ENCODE data around the gene ARSA. TPM values are rescaled to one million over a fixed set of nuclear protein-coding genes. Genes with fewer than 3 reads are reported as not detected.

Gene ARSA
- total RNA-seq, 1 donor from 2014 or later = 44.2 TPM

DNA sequence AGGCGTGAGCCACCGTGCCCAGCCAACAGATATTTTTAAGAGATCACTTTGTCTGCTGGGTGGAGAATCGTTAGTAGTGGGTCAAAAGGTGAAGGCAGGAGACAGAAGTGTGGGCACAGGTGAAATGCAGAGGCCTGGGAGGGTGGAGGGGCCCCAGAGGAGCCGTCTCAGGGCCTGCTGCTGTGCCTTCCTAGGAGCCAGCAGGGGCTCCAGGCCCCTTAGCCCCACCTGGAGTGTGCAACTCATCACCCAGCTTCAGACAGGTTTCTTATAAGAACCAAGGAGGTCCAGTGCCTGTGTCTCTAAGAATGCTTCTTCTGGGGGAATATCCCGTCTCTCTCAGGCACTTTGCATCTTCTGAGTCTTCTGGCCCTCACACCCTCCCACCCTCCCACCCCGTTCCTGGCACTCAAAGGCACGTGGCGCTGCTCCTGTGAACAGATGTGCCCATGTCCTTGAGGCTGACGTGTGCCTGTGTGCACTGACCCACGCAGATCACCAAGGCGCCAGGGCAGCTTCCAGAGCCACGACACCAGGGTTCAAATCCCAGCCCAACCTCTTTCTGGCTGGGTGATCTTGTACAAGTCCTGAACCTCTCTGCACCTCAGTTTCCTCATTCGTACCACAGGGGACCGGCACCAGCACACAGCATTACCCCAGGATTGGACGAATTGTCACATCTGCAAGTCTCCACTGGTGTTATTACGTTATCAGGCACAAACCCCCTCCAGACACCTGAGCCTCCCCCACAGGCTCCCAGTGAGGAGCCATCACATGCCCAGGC is 3.4 kb downstream of the ARSA start:
- no peak overlapping the region for H3K4me3 ChIP-seq
- peak in 1 of 2 donors; percentile 82 for DNase-seq (ENCODE audit: extremely low spot score in 2 of 2)
- H3K27ac ChIP-seq = no peak overlapping the region
- no peaks in the 10 kb centered on the region for H3K9me3 ChIP-seq
- H3K4me1 ChIP-seq = peaks cover 48% of the 10 kb centered on the region
- intact Hi-C loops (cut with DNase I) = no loop called here
- no peaks in the 10 kb centered on the region for H3K36me3 ChIP-seq
- no peak for TF ChIP-seq POLR2A (IDR thresholded peaks at IDR 0.05)
- TF ChIP-seq, protein P1, sequence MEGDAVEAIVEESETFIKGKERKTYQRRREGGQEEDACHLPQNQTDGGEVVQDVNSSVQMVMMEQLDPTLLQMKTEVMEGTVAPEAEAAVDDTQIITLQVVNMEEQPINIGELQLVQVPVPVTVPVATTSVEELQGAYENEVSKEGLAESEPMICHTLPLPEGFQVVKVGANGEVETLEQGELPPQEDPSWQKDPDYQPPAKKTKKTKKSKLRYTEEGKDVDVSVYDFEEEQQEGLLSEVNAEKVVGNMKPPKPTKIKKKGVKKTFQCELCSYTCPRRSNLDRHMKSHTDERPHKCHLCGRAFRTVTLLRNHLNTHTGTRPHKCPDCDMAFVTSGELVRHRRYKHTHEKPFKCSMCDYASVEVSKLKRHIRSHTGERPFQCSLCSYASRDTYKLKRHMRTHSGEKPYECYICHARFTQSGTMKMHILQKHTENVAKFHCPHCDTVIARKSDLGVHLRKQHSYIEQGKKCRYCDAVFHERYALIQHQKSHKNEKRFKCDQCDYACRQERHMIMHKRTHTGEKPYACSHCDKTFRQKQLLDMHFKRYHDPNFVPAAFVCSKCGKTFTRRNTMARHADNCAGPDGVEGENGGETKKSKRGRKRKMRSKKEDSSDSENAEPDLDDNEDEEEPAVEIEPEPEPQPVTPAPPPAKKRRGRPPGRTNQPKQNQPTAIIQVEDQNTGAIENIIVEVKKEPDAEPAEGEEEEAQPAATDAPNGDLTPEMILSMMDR (IDR thresholded peaks at IDR 0.05) = no peak
- TF ChIP-seq POLR2AphosphoS5 (IDR thresholded peaks at IDR 0.05; ENCODE audit: insufficient read depth in 1 of 2, low read depth in 1 of 2) = no peak
- no peaks in the 10 kb centered on the region for H3K27me3 ChIP-seq

DNA sequence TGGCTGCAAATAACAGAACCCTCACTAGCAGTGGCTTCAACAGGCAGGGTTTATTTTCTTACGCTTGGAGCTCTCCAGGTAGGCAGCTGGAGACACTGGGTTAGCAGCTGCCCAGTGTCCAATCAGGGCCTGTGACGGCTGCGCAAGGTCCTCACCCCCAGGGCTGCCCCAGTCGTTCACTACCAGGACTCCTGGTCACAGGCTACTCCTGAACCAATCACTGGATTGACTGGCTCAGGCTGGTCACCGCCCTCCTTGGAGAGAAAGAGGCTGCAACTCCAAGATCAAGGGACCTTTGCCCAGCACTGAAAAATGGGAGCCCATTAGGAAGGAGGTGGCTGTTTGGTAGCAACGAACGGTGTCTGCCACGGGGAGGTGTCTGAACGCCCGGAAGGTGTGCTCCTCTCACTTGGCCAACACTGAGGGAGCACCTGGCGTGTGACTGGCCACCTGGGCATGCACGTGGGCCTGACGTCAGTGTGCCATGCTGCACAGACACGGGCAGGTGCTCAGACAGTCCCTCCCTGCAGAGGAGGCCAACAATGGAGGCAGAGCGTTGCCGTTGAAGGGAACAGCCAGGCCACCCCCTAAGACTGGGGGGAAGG is 5.1 kb downstream of the ARSA start:
- Histone ChIP-seq H3K27me3 (no peaks in the 10 kb centered on the region), H3K4me1 (peaks cover 40% of the 10 kb centered on the region), H3K9me3 (no peaks in the 10 kb centered on the region), H3K27ac (peak overlapping the region; percentile 73), H3K4me3 (peak overlapping the region in 1 of 2 donors; percentile 21), H3K36me3 (no peaks in the 10 kb centered on the region)
- TF ChIP-seq POLR2AphosphoS5 (IDR thresholded peaks at IDR 0.05; ENCODE audit: insufficient read depth in 1 of 2, low read depth in 1 of 2) (peak in 1 of 2 donors; percentile 52), POLR2A (IDR thresholded peaks at IDR 0.05) (no peak)
- intact Hi-C loops (cut with DNase I) = no loop called here
- peak; percentile 89 to 96 for DNase-seq (ENCODE audit: extremely low spot score in 2 of 2)

DNA sequence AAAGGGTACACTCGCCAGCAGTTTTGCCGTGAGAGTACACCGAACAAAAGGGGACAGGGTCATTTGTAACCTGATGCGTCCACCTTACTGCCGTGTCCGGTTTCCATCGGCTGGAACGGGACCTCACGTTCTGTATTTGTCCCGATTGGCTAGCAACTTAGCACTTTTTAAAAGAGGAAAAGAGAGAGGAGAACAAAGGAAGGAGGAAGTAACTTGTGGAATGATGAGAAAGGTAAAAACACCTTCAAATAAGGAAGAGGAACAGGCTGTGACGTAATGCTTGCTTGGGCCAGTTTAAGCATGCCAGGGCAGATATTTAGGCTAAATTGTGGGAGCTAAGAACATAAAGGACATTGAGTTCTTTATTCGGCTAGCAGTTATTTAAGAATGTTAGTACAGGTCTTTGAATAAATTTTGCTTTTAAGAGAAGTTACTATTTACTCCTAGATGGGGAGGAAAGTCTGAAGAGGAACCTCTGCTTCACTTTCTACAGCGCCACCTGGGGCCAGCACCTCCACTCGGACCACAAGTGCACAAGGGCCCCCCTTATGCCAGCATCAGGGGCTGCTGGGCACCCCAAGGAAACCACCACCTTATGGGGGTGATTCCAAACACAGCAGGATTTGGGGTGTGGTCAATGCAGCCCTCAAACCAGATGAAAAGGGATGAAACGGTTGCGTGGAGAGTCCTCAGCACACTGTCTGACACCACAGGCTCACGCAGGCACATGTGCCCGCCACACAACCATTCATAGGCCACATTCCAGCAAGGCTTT is 5.8 kb downstream of the ARSA start:
- Histone ChIP-seq H3K36me3 (no peaks in the 10 kb centered on the region), H3K9me3 (no peaks in the 10 kb centered on the region), H3K4me3 (peak overlapping the region; percentile 21 to 31), H3K27ac (peak overlapping the region; percentile 73), H3K27me3 (no peaks in the 10 kb centered on the region), H3K4me1 (peaks cover 34% of the 10 kb centered on the region)
- peak; percentile 79 to 93 for DNase-seq (ENCODE audit: extremely low spot score in 2 of 2)
- intact Hi-C loops (cut with DNase I) = no loop called here
- TF ChIP-seq POLR2A (IDR thresholded peaks at IDR 0.05) (no peak), POLR2AphosphoS5 (IDR thresholded peaks at IDR 0.05; ENCODE audit: insufficient read depth in 1 of 2, low read depth in 1 of 2) (peak in 1 of 2 donors; percentile 39)
- TF ChIP-seq, protein P1 (IDR thresholded peaks at IDR 0.05) = no peak

DNA sequence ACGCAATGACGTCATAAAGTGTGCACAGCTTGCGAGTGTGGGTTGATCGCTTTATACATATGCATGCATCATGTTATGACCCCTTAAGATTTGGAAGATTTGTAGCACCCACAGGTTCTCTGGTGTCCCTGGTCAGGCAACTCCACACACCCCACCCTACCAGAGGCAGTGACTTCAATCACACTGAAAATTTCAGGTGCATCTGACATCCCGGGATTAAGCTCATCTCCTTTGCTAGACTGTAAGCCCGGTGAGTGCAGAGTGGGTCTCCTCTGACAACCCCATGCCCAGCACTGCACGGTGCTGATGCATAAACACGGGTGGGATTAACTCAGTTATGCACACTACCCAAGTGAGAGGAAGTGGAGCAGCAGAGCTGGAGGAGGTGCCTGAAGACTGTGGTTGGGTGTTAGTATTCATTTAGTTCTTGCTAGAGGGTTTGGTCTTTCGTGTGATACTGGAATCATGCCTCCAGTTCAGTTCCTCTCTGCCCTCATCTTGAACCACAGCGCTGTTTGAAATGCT is 6.5 kb downstream of the ARSA start:
- H3K27me3 ChIP-seq = no peaks in the 10 kb centered on the region
- peak overlapping the region; percentile 73 for H3K27ac ChIP-seq
- DNase-seq (ENCODE audit: extremely low spot score in 2 of 2) = peak in 1 of 2 donors; percentile 80
- TF ChIP-seq, protein P1 (IDR thresholded peaks at IDR 0.05) = no peak
- TF ChIP-seq POLR2AphosphoS5 (IDR thresholded peaks at IDR 0.05; ENCODE audit: insufficient read depth in 1 of 2, low read depth in 1 of 2) = no peak
- TF ChIP-seq POLR2A (IDR thresholded peaks at IDR 0.05) = no peak
- H3K4me1 ChIP-seq = peaks cover 29% of the 10 kb centered on the region
- no peaks in the 10 kb centered on the region for H3K36me3 ChIP-seq
- H3K4me3 ChIP-seq = peak overlapping the region; percentile 21 to 31
- H3K9me3 ChIP-seq = no peaks in the 10 kb centered on the region
- intact Hi-C loops (cut with DNase I) = no loop called here
